HG02623 (cell line): ENCODE measurements around the gene FCSK.
"Not testable (repeated sequence)": the region's sequence is repeated elsewhere in the genome, so short reads cannot be mapped to it uniquely, and the experiment has no call there.

Source experiments
- ATAC-seq: cut with Tn5 transposase; IDR thresholded peaks from one replicate; pipeline ENCODE4 v1.9.1; 2021; ENCODE audit warnings: moderate library complexity; ENCODE audit not compliant: unreplicated experiment

FCSK gene

DNA sequence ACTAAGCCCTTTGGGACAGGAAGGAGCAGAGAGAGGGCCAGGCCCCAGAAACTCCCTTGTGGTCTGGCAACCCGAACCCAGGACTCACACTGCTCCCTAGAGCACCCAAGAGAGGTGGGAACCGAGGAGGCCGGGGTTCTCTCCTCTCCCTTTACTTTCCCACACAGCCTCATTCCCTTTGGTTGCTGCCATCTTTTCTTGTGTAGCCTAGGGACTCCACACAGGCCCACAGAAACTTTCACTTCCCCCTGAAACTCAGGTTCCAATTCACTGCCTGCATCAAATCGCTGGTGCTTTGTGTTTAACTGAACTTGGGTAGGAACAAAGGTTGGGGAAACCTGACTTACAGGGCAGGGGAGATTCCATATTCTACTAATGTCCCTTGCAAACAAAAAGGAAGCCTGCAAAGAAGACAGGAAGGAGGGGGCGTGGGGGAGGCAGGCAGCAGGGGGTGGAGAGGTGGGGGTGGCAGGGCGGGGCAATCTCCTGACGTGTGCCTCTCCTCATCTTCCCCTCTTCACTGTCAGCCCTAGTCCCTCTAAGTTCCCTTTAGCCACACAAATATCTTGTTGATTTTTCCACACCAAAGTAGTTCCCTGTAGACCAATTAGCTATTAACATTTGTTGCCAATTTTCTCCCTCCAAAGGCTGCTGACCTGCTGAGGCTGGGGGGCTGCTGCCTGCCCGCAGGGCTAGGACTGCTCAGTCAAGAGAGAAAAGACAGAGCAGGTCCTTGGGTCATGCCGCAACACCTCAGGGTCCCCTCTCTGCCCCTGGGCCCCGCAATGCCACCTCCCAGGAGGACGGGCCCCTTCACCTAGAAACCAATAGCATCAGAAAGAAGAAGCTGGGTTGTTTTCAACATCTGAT is 23.5 kb upstream of the FCSK start:
- peak; percentile 46 for ATAC-seq

- ATAC-seq = no peak
These were observed 22.1 kb upstream of the FCSK start for GRCh38 chr16:70432356-70432722.

DNA sequence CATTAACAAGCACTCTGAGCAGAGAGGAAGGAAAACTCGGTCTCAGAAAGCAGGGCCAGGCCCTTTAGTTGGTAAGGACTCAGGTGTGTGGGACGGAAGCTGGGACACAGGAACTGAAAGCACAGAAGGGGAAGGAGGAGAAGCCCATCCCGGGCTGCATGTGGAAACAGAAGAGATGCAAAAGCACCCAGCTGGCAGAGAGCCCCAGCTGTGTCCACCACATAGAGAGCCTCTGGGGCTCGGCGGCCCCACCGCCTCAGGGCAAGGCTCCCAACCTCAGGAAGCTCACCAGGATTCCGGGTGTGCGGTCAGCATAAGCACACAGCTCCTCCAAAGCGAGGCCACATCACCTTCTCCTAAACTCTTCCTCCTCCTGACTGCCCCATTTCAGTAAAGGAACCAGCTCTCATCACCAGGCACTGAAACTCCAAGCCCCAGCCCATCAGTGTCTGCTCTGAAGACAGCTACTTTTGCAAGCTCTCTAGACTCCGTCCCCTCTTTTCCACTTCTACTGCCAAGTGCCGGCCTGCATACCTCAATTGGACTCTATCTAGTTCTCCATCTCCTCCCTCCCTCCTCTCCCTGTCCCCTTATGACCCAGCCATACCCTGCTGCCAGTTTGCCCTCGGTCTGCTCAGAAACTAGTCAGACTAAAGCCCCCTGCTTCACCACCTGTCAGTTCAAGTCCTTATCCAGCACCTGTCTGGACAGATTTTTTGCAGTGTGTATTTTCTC is 21.5 kb upstream of the FCSK start:
- ATAC-seq = no peak

DNA sequence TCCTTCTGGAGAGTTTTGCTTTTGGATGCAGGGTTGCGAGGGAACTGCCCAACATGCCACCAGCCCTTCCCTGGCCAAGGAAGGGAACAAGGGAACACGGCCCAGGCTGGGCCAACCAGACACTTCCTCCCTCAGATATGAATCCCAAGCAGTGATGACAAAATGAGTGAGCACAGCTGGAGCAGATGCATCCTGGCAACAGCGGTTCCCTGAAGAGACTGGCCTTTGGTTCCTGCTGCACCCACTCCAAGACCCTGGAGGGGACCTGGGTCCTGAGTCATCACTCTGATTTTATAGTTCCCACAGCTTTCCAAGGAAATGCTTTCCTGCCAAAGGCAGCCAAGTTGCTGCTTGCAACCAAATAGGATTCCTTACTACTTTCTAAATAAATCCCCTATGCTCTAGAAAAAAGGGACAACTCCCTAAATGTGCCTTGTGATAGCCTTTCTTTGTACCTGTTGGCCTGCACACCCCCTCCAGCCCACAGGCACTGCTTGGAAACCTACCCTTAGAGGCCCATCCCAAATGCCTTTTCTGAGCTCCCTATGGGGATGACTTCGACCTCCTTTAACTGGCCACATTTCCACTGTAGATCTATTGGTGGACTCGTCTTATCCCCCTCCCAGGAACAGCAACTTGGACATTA is 20.8 kb upstream of the FCSK start:
- no peak for ATAC-seq

- no peak for ATAC-seq
These were observed 19.7 kb upstream of the FCSK start for GRCh38 chr16:70434484-70435260.

- no peak for ATAC-seq
These were observed 17.3 kb upstream of the FCSK start for GRCh38 chr16:70437017-70437581.

GRCh38 chr16:70437582-70438557 is 16.5 kb upstream of the FCSK start:
- no peak for ATAC-seq

DNA sequence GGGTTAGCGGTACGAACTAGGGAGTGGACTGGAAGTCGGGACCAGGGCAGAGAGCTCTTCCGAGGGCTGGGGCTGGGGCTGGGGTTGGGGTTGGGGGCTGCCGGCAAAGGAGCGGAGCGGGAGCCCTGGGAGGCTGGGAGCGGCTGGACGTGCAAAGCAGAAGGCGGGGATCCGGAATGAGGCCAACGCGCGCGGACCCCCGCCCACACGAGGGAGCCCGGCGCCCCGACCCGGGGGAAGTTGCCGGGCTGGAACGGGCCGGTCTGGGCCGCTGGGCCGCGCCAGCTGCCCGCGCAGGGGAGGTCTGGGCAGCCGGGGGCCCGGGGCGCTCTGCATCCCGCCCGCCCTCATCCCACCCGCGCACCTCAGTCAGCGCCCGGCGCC is 15.8 kb upstream of the FCSK start:
- ATAC-seq = peak; percentile 3

DNA sequence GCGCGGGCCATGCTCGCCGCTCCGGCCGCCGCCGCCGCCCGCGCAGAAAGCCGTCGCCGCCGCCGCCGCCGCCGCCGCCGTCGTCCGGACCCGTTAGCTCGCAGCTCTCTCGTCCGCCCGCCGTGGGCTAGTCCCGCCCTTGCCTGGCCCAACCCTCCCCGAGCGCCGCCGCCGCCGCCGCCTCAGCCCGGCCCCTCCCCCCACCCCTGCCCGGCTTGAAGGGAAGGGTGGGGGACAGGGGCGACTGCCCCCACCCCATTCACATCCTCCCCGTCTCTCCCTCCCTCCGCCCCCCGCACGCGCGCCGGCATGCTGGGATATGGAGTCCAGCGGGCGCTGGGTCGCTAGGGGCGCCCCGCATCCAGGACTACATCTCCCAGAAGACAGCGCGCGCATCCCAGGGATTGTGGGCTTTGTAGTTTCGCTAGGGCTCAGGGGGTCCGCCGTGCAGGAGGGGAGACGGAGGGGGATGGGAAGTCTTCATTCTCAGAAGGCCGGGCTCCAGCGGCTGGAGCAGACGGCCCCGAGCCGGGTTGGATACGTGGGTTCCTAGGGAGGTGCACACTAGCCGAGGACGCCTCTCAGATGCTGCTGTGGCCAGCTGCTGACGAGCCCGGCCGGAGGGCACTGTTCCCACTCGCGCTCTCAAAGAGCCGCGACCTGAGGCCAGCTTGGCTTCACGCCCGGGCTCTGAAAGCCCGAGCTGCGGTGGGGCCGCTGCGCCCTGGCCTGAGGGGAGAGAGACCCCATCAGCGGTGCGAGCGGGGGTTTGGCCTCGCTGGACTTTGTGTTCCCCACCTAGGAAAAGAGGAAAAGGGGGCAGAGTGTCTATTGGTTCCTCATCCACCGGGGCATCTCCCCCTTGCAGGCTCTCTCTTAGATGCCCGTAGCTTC is 15.2 kb upstream of the FCSK start, which contains the start of gene ST3GAL2:
TSS of gene ST3GAL2 (minus strand) at position 132 of the 894 bp plus-strand sequence. CDS start 40,570 bp downstream, outside the sequence.
- ATAC-seq = peak; percentile 78

DNA sequence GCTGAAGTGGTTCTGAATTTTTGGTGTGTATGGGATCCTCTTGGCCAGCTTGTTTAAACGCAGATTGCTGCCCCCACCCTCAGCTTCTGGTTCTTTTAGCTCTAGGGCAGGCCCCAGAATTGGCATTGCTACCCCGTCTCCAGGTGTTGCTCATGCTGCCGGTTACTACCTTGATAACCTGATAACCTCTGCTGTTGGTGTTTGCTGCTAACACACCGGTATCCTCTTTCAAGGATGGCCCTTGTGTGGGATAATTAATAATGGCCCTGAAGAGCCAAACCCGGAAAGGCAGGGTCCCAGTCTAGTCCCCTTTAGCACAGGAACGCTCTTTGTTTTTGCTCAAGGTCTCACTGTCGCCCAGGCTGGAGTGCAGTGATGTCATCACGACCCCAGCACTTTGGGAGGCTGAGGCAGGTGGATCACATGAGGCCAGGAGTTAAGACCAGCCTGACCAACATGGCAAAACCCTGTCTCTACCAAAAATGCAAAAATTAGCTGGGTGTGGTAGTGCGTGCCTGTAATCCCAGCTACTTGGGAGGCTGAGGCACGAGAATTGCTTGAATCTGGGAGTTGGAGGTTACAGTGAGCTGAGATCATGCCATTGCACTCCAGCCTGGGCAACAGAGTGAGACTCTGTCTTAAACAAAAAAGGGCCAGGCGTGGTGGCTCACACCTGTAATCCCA is 14.2 kb upstream of the FCSK start:
- ATAC-seq = no peak

GRCh38 chr16:70441406-70441990 is 12.9 kb upstream of the FCSK start:
- ATAC-seq = no peak

DNA sequence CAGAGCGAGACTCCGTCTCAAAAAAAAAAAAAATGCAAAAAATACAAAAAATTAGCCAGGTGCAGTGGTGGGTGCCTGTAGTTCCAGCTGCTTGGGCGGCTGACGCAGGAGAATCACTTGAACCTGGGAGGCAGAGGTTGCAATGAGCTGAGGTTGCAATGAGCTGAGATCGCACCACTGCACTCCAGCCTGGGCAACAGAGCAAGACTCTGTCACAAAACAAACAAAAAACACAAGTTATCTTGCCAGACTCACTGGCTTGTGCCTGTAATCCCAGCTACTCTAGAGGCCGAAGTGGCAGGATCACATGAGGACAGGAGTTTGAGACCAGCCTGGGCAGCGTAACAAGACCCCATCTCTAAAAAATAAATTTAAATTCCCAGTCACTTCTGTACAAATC is 12.1 kb upstream of the FCSK start:
- no peak for ATAC-seq

DNA sequence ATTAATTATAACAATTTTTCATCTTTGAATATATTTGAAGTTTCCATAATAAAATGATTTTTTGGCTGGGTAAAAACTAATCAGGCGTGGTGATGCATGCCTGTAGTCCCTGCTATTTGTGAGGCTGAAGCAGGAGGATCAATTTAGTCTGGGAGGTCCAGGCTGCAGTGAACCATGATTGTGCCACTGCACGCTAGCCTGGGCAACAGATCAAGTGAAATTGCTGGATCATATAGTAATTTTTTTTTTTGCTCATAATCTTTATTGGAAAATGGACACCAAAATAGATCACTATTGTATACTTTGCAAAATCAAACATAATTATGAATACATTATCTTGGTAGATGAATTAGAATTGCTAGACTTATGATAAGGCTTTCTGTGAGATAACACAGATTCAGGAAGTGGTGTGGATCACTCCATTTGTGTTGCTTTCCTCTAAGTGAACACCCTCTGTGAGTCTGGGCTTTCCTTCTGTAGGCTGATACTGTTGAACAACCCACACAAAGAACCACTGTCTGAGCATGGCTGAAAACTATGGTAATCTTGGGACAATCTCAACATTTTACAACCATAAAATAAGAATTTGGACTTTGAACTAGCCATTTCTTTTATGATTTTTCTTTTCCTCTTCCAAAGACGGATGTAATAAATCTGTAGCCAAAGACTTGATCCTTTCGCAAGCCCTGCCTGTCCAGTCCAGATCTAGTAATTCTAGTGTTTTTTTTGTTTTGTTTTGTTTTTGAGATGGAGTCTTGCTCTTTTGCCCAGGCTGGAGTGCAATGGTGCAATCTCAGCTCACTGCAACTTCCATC is 9.9 kb upstream of the FCSK start:
- no peak for ATAC-seq

GRCh38 chr16:70448075-70448474 is 6.3 kb upstream of the FCSK start:
- no peak for ATAC-seq

DNA sequence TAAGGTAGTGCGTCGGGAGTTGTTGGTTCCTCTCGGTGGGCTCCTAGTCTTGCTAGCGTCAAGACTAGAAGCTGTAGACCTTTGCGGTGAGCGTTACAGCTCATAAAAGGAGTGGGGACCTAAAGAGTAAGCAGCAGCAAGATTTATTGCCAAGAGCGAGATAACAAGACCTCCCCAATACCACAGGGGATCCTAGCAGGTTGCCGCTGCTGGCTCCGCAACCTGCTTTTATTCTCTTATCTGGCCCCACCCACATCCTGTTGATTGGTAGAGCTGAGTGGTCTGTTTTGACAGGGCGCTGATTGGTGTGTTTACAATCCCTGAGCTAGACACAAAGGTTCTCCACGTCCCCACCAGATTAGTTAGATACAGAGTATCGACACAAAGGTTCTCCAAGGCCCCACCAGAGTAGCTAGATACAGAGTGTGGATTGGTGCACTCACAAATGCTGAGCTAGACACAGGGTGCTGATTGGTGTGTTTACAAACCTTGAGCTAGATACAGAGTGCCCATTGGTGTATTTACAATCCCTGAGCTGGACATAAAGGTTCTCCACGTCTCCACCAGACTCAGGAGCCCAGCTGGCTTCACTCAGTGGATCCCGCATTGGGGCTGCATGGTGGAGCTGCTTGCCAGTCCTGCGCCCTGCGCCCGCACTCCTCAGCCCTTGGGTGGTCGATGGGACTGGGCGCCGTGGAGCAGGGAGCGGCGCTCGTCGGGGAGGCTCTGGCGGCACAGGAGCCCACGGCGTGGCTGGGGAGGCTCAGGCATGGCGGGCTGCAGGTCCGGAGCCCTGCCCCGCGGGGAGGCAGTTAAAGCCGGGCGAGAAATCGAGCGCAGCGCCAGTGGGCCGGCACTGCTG is 4.0 kb upstream of the FCSK start:
- not testable (repeated sequence) for ATAC-seq

GRCh38 chr16:70451004-70451340 is 3.4 kb upstream of the FCSK start:
- ATAC-seq = not testable (repeated sequence)
